Fibroblast of lung (primary cell): ENCODE data around the gene APOO.

Experiments used
- EZH2 ChIP-seq: IDR thresholded peaks from 2 replicates; pipeline ENCODE4 v1.5.1; 2012; ENCODE audit warnings: low read length, control low read depth, mild to moderate bottlenecking; ENCODE audit errors: missing control alignments
- TF ChIP-seq, protein P1 (sequence below), 2 donors: IDR thresholded peaks in 1 of 2; conservative IDR thresholded peaks in 1 of 2; 1 replicate in 1 of 2; 2 replicates in 1 of 2; pipeline ENCODE4 v1.5.1; 2011 to 2012; ENCODE audit warnings: low read length in 2 of 2, control low read depth in 1 of 2, inconsistent platforms in 1 of 2, low read depth in 1 of 2, mild to moderate bottlenecking in 1 of 2

DNA sequence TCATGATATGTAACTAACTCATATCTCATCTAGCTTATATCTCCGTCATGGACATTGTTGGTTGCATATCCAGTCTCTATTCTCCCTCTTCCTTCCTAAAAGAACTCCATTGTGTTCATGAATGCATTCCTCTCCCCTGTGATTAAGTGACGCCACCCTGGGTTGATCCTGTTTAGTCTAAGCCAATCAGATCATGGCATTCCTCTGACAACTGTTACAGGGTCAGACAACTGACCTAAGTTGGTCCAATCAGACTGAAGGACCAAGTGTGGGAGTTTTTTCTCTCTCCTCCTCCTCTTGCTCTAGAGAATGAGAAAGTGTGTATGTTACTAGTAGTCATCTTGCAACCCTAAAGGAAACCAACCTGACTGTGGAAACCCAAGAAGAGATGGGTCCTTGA is 3.6 kb downstream of the APOO start:
- TF ChIP-seq, protein P1, sequence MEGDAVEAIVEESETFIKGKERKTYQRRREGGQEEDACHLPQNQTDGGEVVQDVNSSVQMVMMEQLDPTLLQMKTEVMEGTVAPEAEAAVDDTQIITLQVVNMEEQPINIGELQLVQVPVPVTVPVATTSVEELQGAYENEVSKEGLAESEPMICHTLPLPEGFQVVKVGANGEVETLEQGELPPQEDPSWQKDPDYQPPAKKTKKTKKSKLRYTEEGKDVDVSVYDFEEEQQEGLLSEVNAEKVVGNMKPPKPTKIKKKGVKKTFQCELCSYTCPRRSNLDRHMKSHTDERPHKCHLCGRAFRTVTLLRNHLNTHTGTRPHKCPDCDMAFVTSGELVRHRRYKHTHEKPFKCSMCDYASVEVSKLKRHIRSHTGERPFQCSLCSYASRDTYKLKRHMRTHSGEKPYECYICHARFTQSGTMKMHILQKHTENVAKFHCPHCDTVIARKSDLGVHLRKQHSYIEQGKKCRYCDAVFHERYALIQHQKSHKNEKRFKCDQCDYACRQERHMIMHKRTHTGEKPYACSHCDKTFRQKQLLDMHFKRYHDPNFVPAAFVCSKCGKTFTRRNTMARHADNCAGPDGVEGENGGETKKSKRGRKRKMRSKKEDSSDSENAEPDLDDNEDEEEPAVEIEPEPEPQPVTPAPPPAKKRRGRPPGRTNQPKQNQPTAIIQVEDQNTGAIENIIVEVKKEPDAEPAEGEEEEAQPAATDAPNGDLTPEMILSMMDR (conservative IDR thresholded peaks at IDR 0.05 in 1 of 2, IDR thresholded peaks at IDR 0.05 in 1 of 2; ENCODE audit: low read depth in 1 of 2, low read length in 2 of 2): no peak
- TF ChIP-seq EZH2: no peak
